ENCODE data around the gene LPAR3.

Gene LPAR3

GRCh38 chr1:84800090-84801073 lies 92.6 kb downstream of the LPAR3 start:
- Histone ChIP-seq H3K9ac (no peak overlapping the region), H3K27ac (no peak overlapping the region)

GRCh38 chr1:84797603-84798002 lies 95.4 kb downstream of the LPAR3 start:
- Histone ChIP-seq H3K36me3 (peaks cover 0 to under 1% (median 0%) of the 10 kb centered on the region in 11 experiments; a peak in 1 of 22 replicates), H3K27ac (no peak overlapping the region), H3K9me3 (replicated peaks in 1 of 11) (peaks cover 0 to 10% (median 3%) of the 10 kb centered on the region in 11 experiments; a peak in 14 of 22 replicates), H3K9ac (no peak overlapping the region), H3K4me1 (peaks cover 0 to 26% (median 10%) of the 10 kb centered on the region in 10 experiments; a peak in 16 of 20 replicates), H3K4me3 (no peak overlapping the region), H4K20me1 (no peaks in the 10 kb centered on the region), H3K4me2 (no peak overlapping the region), H3K27me3 (no peaks in the 10 kb centered on the region)
- no peak for TF ChIP-seq Cebpa-rat (IDR thresholded peaks at IDR 0.05)

More at GRCh38 chr1:84800090-84801073, 92.6 kb downstream of the LPAR3 start:
- H3K36me3 ChIP-seq, result no peaks in the 10 kb centered on the region
- H3K9me3 ChIP-seq (replicated peaks in 1 of 11), result no peaks in the 10 kb centered on the region
- no peaks in the 10 kb centered on the region for H4K20me1 ChIP-seq
- H3K4me1 ChIP-seq, result peaks cover 0 to 24% (median 10%) of the 10 kb centered on the region in 10 experiments; a peak in 16 of 20 replicates
- H3K4me3 ChIP-seq, result no peak overlapping the region
- peak overlapping the region in 5 of 11 experiments; percentile 16 to 64 (median 33); a peak in 7 of 22 replicates for H3K4me2 ChIP-seq
- H3K27me3 ChIP-seq, result no peaks in the 10 kb centered on the region
- no peak for TF ChIP-seq Cebpa-rat (IDR thresholded peaks at IDR 0.05)

GRCh38 chr1:84795966-84796600 lies 96.9 kb downstream of the LPAR3 start:
- TF ChIP-seq Cebpa-rat (IDR thresholded peaks at IDR 0.05), result no peak
- no peak overlapping the region for H3K9ac ChIP-seq
- no peak overlapping the region for H3K4me3 ChIP-seq
- H3K27me3 ChIP-seq, result no peaks in the 10 kb centered on the region
- H3K4me2 ChIP-seq, result peak overlapping the region in 6 of 11 experiments; percentile 26 to 75 (median 71); a peak in 12 of 22 replicates
- peaks cover 0 to 3% (median 0%) of the 10 kb centered on the region in 11 experiments; a peak in 1 of 22 replicates for H3K36me3 ChIP-seq
- peaks cover 0 to 16% (median 7%) of the 10 kb centered on the region in 11 experiments; a peak in 14 of 22 replicates for H3K9me3 ChIP-seq (replicated peaks in 1 of 11)
- peak overlapping the region in 1 of 11 experiments; percentile 30; a peak in 1 of 22 replicates for H3K27ac ChIP-seq
- H3K4me1 ChIP-seq, result peaks cover 0 to 25% (median 10%) of the 10 kb centered on the region in 10 experiments; a peak in 16 of 20 replicates
- no peaks in the 10 kb centered on the region for H4K20me1 ChIP-seq

GRCh38 chr1:84795213-84795612 lies 97.8 kb downstream of the LPAR3 start:
- H3K27ac ChIP-seq, result no peak overlapping the region
- peaks cover 0 to 16% (median 7%) of the 10 kb centered on the region in 11 experiments; a peak in 14 of 22 replicates for H3K9me3 ChIP-seq (replicated peaks in 1 of 11)
- peak overlapping the region in 5 of 11 experiments; percentile 55 to 75 (median 73); a peak in 9 of 22 replicates for H3K4me2 ChIP-seq
- H4K20me1 ChIP-seq, result no peaks in the 10 kb centered on the region
- peaks cover 0 to 3% (median 0%) of the 10 kb centered on the region in 11 experiments; a peak in 1 of 22 replicates for H3K36me3 ChIP-seq
- H3K27me3 ChIP-seq, result no peaks in the 10 kb centered on the region
- H3K4me1 ChIP-seq, result peaks cover 0 to 16% (median 10%) of the 10 kb centered on the region in 10 experiments; a peak in 16 of 20 replicates
- no peak for TF ChIP-seq Cebpa-rat (IDR thresholded peaks at IDR 0.05)
- no peak overlapping the region for H3K9ac ChIP-seq
- no peak overlapping the region for H3K4me3 ChIP-seq

- Histone ChIP-seq H4K20me1 (no peaks in the 10 kb centered on the region), H3K9ac (no peak overlapping the region), H3K4me2 (no peak overlapping the region), H3K4me3 (no peak overlapping the region), H3K4me1 (peaks cover 0 to 14% (median 10%) of the 10 kb centered on the region in 10 experiments; a peak in 13 of 20 replicates), H3K27me3 (no peaks in the 10 kb centered on the region), H3K27ac (no peak overlapping the region), H3K9me3 (replicated peaks in 1 of 11) (peaks cover 0 to 32% (median 9%) of the 10 kb centered on the region in 11 experiments; a peak in 14 of 22 replicates), H3K36me3 (peaks cover 0 to 3% (median 0%) of the 10 kb centered on the region in 11 experiments; a peak in 1 of 22 replicates)
- TF ChIP-seq Cebpa-rat (IDR thresholded peaks at IDR 0.05), result 0 out of 22 replicates have a peak, but pooled peaks of 1 of the 11 experiments have one; percentile 9
Measured at GRCh38 chr1:84792421-84792820, 100.6 kb downstream of the LPAR3 start.

GRCh38 chr1:84789014-84789413 lies 104.0 kb downstream of the LPAR3 start:
- peaks cover 0 to 32% (median 9%) of the 10 kb centered on the region in 11 experiments; a peak in 14 of 22 replicates for H3K9me3 ChIP-seq (replicated peaks in 1 of 11)

GRCh38 chr1:84785271-84786036 lies 107.6 kb downstream of the LPAR3 start:
- peaks cover 31 to 37% (median 34%) of the 10 kb centered on the region in 10 experiments for H3K4me1 ChIP-seq
- H3K4me3 ChIP-seq, result no peak overlapping the region
- H3K36me3 ChIP-seq, result no peaks in the 10 kb centered on the region
- H3K27me3 ChIP-seq, result no peaks in the 10 kb centered on the region
- no peak for TF ChIP-seq Cebpa-rat (IDR thresholded peaks at IDR 0.05)
- peak overlapping the region in 2 of 11 experiments; percentile 38 to 49; a peak in 2 of 22 replicates for H3K4me2 ChIP-seq
- no peaks in the 10 kb centered on the region for H4K20me1 ChIP-seq
- no peak overlapping the region for H3K9ac ChIP-seq
- peaks cover 0 to 21% (median 4%) of the 10 kb centered on the region in 11 experiments; a peak in 10 of 22 replicates for H3K9me3 ChIP-seq (replicated peaks in 1 of 11)
- no peak overlapping the region for H3K27ac ChIP-seq

More at GRCh38 chr1:84789014-84789413, 104.0 kb downstream of the LPAR3 start:
- TF ChIP-seq Cebpa-rat (IDR thresholded peaks at IDR 0.05), result no peak
- H3K9ac ChIP-seq, result no peak overlapping the region
- H3K4me2 ChIP-seq, result no peak overlapping the region
- peaks cover 0 to 3% (median 0%) of the 10 kb centered on the region in 11 experiments; a peak in 1 of 22 replicates for H3K36me3 ChIP-seq
- H3K27me3 ChIP-seq, result no peaks in the 10 kb centered on the region
- H4K20me1 ChIP-seq, result no peaks in the 10 kb centered on the region
- H3K4me1 ChIP-seq, result peaks cover 0 to 12% (median 0%) of the 10 kb centered on the region in 10 experiments; a peak in 3 of 20 replicates
- no peak overlapping the region for H3K4me3 ChIP-seq
- no peak overlapping the region for H3K27ac ChIP-seq

GRCh38 chr1:84782881-84783280 lies 110.1 kb downstream of the LPAR3 start:
- Histone ChIP-seq H3K9ac (peak overlapping the region in 4 of 11 experiments; percentile 13 to 64 (median 36); a peak in 4 of 22 replicates), H3K9me3 (replicated peaks in 1 of 11) (peaks cover 0 to 17% (median 3%) of the 10 kb centered on the region in 11 experiments; a peak in 9 of 22 replicates), H3K27ac (peak overlapping the region in 9 of 11 experiments; percentile 9 to 96 (median 93); a peak in 17 of 22 replicates), H3K4me3 (0 out of 20 replicates have a peak overlapping the region, but pooled peaks of 1 of the 10 experiments have one; percentile 27), H3K27me3 (no peaks in the 10 kb centered on the region), H3K4me1 (peaks cover 47 to 62% (median 57%) of the 10 kb centered on the region in 10 experiments), H3K36me3 (no peaks in the 10 kb centered on the region), H3K4me2 (peak overlapping the region; percentile 50 to 93 (median 83)), H4K20me1 (no peaks in the 10 kb centered on the region)
- TF ChIP-seq Cebpa-rat (IDR thresholded peaks at IDR 0.05), result no peak

All from BLaER1 treated with 17β-estradiol and CSF1 and Interleukin-3, amounts not matched to agents 10 nM and 100 nM (cell line).